ENCODE results near the gene PRELID2. TPM values are rescaled to one million over a fixed set of nuclear protein-coding genes. Genes with fewer than 3 reads are reported as not detected.

Gene PRELID2
- total and polyA plus RNA-seq, 2 donors (not counting 3 experiments of a cell fraction or from before 2014, with no cell fraction given): 3.2 to 16.4 TPM

- Histone ChIP-seq H3K4me2 (ENCODE audit: insufficient read depth, low read length) (no peak overlapping the region), H2AFZ (ENCODE audit: low read depth, low read length) (no peak overlapping the region), H3K4me1 (ENCODE audit: control insufficient read depth, extremely low read depth, insufficient read depth, low read length) (peaks cover 18% of the 10 kb centered on the region), H3K79me2 (ENCODE audit: control insufficient read depth, insufficient read depth, low read length) (no peaks in the 10 kb centered on the region), H3K27ac (ENCODE audit: insufficient read depth, low read depth, low read length) (no peak overlapping the region), H3K27me3 (ENCODE audit: control insufficient read depth in 2 of 2, insufficient read depth in 2 of 2, low read length in 2 of 2) (peaks cover 0 to 4% of the 10 kb centered on the region in 2 experiments), H3K9me3 (replicated peaks; ENCODE audit: control insufficient read depth, insufficient read depth, low read length) (no peaks in the 10 kb centered on the region), H3K9me1 (replicated peaks; ENCODE audit: control insufficient read depth, extremely low read depth, insufficient read depth, low read length) (no peaks in the 10 kb centered on the region), H3K4me3 (replicated peaks in 1 of 3; ENCODE audit: insufficient read depth in 1 of 3, low read depth in 1 of 3, low read length in 3 of 3) (no peak overlapping the region), H3K36me3 (ENCODE audit: control insufficient read depth in 2 of 2, extremely low read depth in 1 of 2, insufficient read depth in 2 of 2, low read length in 2 of 2) (no peaks in the 10 kb centered on the region), H3K9ac (replicated peaks; ENCODE audit: extremely low read depth, insufficient read depth, low read length) (no peak overlapping the region), H4K20me1 (replicated peaks; ENCODE audit: control insufficient read depth, extremely low read depth, insufficient read depth, low read length) (no peaks in the 10 kb centered on the region)
- DNase-seq (ENCODE audit: low read depth, low spot score) (no peak), FAIRE-seq (no peak)
- intact Hi-C loops (cut with micrococcal nuclease): loop anchor here (5.0 kb wide), 1 partner anchor 118 kb away; no protein-coding TSS in a partner anchor
- ChIA-PET POLR2A (no interaction called here), CTCF (interaction anchor here (2.5 kb wide), 1 partner anchor 29 kb away, joined by 7 read pairs; no protein-coding TSS in a partner anchor)
- TF ChIP-seq FOS (IDR thresholded peaks at IDR 0.05; ENCODE audit: borderline replicate concordance, insufficient read depth, low read length) (no peak), GATA2 (IDR thresholded peaks at IDR 0.05; ENCODE audit: insufficient read depth, insufficient read length, low read depth, low read length) (no peak), POLR2A (IDR thresholded peaks at IDR 0.05; ENCODE audit: low read depth, low read length) (no peak), POLR2AphosphoS5 (IDR thresholded peaks at IDR 0.05; ENCODE audit: insufficient read depth, low read depth, low read length) (no peak), CTCF (IDR thresholded peaks at IDR 0.05; ENCODE audit: extremely low read depth in 1 of 2, insufficient read depth in 1 of 2, low read depth in 1 of 2, low read length in 2 of 2) (no peak), JUN (IDR thresholded peaks at IDR 0.05; ENCODE audit: borderline replicate concordance, insufficient read depth, insufficient read length, low read depth) (no peak), EZH2 (IDR thresholded peaks at IDR 0.05; ENCODE audit: borderline replicate concordance, low read depth, low read length, severe bottlenecking) (no peak), MYC (IDR thresholded peaks at IDR 0.05; ENCODE audit: low read depth, low read length) (no peak)
- dilution Hi-C loops (cut with MboI; ENCODE audit: extremely low pct_ligation_motif_present, low sequenced_read_pairs): no loop called here
- BruUV-seq (replicated peaks): no TSS peak
Measured at GRCh38 chr5:145858959-145859358, 23.8 kb upstream of the PRELID2 start.
